Stimulated activated naive CD8-positive, alpha-beta T cell treated with anti-CD3 and anti-CD28 coated beads, Interleukin-15, Interleukin-2, amounts not matched to agents 100 ng/mL and 50 ng/mL, for 24 hours (primary cell): Measurements from ENCODE around the gene LATS2.

Experiments used
- H3K27ac Mint-ChIP-seq: one replicate; pipeline ENCODE4 v1.8.0; 2021; ENCODE audit warnings: mild to moderate bottlenecking, mixed read lengths
- H3K27me3 Mint-ChIP-seq: one replicate; pipeline ENCODE4 v1.8.0; 2021; ENCODE audit warnings: mixed read lengths
- H3K36me3 Mint-ChIP-seq: one replicate; pipeline ENCODE4 v1.8.0; 2021; ENCODE audit warnings: low read depth, mixed read lengths
- H3K4me1 Mint-ChIP-seq: one replicate; pipeline ENCODE4 v1.8.0; 2021; ENCODE audit warnings: low read depth, mixed read lengths
- H3K4me3 Mint-ChIP-seq: one replicate; pipeline ENCODE4 v1.8.0; 2021; ENCODE audit warnings: mild to moderate bottlenecking, mixed read lengths
- H3K9me3 Mint-ChIP-seq: one replicate; pipeline ENCODE4 v1.8.0; 2021; ENCODE audit warnings: mixed read lengths

The LATS2 gene

GRCh38 chr13:21045100-21045499 lies 16.3 kb downstream of the LATS2 start:
- no peak overlapping the region for H3K27ac Mint-ChIP-seq
- no peaks in the 10 kb centered on the region for H3K4me1 Mint-ChIP-seq
- no peaks in the 10 kb centered on the region for H3K9me3 Mint-ChIP-seq
- H3K36me3 Mint-ChIP-seq, result no peaks in the 10 kb centered on the region
- no peak overlapping the region for H3K4me3 Mint-ChIP-seq
- H3K27me3 Mint-ChIP-seq, result no peaks in the 10 kb centered on the region

DNA sequence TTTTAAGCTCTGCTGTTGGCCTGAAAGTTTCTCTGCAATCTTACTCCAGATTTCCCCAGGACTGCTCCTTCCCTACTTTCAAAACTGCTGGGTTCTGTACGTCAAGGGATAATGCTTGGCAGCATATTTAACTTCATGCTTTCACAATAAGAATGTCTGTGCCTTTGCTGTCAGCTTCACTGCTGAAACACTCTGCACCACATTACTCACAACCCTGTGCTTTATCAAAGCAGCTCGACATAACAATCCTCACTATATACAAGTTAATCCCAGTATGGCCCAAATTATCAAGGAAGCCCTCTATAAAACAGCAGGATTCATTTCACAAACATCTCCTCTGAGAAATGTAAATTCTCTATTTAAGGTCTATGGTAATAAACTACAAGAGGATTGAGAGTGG lies 17.5 kb downstream of the LATS2 start:
- Mint-ChIP-seq H3K27me3 (no peaks in the 10 kb centered on the region), H3K27ac (no peak overlapping the region), H3K4me3 (no peak overlapping the region), H3K4me1 (peaks cover 7% of the 10 kb centered on the region), H3K9me3 (no peaks in the 10 kb centered on the region), H3K36me3 (no peaks in the 10 kb centered on the region)

DNA sequence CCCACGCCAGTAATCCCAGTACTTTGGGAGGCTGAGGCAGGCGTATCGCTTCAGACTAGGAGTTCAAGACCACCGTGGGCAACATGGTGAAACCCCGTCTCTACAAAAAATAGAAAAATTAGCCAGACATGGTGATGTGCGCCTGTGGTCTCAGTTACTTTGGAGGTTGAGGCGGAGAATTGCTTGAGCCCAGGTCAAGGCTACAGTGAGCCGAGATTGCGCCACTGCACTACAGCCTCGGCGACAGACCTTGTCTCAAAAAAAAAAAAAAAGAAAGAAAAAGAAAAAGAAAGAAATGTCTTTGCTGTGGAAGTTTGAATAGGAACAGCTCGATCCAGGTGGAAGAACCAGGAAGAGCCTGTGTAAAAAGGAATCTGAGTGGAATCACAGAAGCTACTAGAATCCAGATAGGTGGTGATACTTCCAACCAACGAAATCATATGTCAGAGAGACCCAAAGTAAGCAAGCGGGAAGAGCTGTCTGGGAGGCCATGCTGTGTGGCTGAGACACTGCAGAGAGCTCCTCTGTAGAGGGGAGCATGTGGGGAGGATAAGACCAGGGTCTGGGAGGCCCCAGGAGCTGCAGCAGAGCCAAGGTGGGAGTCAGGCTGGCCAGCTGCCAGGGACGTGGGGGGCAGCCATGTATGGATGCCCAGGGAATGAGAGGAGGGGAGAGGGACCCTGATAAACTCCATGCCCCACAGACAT lies 21.1 kb downstream of the LATS2 start:
- Mint-ChIP-seq H3K9me3 (no peaks in the 10 kb centered on the region), H3K4me1 (peaks cover 9% of the 10 kb centered on the region), H3K4me3 (no peak overlapping the region), H3K27ac (no peak overlapping the region), H3K36me3 (no peaks in the 10 kb centered on the region), H3K27me3 (no peaks in the 10 kb centered on the region)

DNA sequence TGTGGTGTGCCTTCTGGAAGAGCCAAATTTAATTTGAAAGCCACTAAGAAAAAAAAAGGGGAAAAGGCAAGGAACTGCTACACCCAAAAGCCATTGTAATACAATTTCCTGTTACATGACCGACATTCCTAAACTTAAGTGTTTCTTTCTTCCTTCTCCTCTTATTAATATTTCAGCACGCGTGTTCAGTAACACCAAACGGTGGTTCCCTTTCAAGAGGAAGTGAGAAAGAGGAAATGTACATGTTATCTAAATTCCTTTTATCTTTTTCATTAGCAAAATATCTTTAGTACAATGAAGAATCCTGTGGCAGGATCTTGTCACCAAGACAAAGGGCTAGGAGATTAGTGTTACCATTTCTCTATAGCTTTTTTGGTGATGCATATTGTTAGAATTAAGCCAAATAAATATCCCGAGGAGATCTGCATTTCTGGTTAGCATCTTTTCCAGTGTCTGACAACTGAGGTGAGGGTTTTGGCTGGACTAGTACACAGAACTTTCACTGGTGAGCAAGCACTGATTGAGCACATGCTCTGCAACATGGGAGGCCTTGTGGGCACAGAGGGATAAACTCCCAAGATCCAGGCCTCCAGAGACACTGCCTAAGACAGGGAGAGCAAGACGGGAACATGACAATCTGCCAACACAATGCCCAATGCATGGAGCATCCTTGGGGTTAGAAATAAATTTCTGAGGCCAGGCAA lies 22.1 kb downstream of the LATS2 start:
- Mint-ChIP-seq H3K36me3 (no peaks in the 10 kb centered on the region), H3K4me3 (no peak overlapping the region), H3K27ac (peak overlapping the region; percentile 57), H3K27me3 (no peaks in the 10 kb centered on the region), H3K9me3 (no peaks in the 10 kb centered on the region), H3K4me1 (peaks cover 9% of the 10 kb centered on the region)

- H3K4me3 Mint-ChIP-seq, result no peak overlapping the region
- peaks cover 15% of the 10 kb centered on the region for H3K4me1 Mint-ChIP-seq
- H3K27ac Mint-ChIP-seq, result no peak overlapping the region
- no peaks in the 10 kb centered on the region for H3K9me3 Mint-ChIP-seq
- no peaks in the 10 kb centered on the region for H3K36me3 Mint-ChIP-seq
- no peaks in the 10 kb centered on the region for H3K27me3 Mint-ChIP-seq
These were observed 23.7 kb downstream of the LATS2 start for GRCh38 chr13:21037656-21038055.

DNA sequence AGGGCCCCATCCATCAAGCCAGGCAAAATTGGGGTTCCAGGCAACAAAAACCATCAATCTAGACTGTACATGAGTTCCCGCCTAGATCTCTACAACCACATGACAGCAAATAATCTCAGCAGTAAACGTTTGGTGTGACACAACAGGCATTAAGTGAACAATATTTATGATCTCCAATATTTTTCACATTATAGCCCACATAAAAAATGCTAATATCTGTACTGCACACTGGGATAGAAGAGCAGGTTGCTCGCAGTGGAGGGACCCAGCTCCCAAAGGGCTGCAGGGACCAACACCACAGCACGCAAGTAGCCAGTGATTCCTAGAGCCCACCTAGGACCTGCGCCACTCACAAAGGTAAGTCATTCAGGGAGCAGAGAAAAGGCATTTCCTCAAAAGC lies 25.9 kb downstream of the LATS2 start:
- Mint-ChIP-seq H3K4me1 (peaks cover 15% of the 10 kb centered on the region), H3K9me3 (no peaks in the 10 kb centered on the region), H3K27ac (no peak overlapping the region), H3K27me3 (no peaks in the 10 kb centered on the region), H3K4me3 (no peak overlapping the region), H3K36me3 (no peaks in the 10 kb centered on the region)

DNA sequence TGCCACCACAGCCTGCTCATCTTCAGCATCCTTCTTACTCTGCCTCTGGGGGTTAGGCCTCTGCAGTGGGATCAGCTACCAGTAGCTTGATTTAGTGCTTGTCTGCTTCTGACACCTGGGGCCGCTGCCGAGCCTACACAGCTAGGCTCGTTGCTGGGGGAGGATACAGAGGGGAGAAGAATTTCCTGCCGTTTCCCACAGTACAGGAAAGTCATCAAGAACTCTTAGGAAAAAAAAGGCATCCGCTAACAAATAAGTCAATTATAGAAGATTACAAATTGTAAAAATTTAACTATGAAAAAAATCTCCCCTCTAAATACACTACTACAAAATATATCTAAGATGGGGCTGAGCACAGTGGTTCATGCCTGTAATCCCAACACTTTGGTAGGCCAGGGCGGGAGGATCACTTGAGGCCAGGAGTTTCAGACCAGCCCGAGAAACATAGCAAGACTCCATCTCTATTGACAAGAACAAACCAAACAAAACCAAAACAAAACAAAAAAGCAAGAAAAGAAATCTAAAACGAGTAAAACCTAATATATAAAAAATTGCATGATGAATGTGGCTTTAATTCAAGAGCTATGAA lies 26.7 kb downstream of the LATS2 start:
- H3K27ac Mint-ChIP-seq, result no peak overlapping the region
- H3K4me1 Mint-ChIP-seq, result peaks cover 15% of the 10 kb centered on the region
- no peaks in the 10 kb centered on the region for H3K9me3 Mint-ChIP-seq
- no peaks in the 10 kb centered on the region for H3K36me3 Mint-ChIP-seq
- no peak overlapping the region for H3K4me3 Mint-ChIP-seq
- no peaks in the 10 kb centered on the region for H3K27me3 Mint-ChIP-seq

GRCh38 chr13:21033856-21034602 lies 27.4 kb downstream of the LATS2 start:
- Mint-ChIP-seq H3K9me3 (no peaks in the 10 kb centered on the region), H3K36me3 (no peaks in the 10 kb centered on the region), H3K27ac (no peak overlapping the region), H3K4me3 (no peak overlapping the region), H3K4me1 (peaks cover 9% of the 10 kb centered on the region), H3K27me3 (no peaks in the 10 kb centered on the region)

- peaks cover 5% of the 10 kb centered on the region for H3K4me1 Mint-ChIP-seq
- H3K27ac Mint-ChIP-seq, result peak overlapping the region; percentile 36
- H3K9me3 Mint-ChIP-seq, result no peaks in the 10 kb centered on the region
- no peaks in the 10 kb centered on the region for H3K27me3 Mint-ChIP-seq
- H3K36me3 Mint-ChIP-seq, result no peaks in the 10 kb centered on the region
- no peak overlapping the region for H3K4me3 Mint-ChIP-seq
These were observed 28.1 kb downstream of the LATS2 start for GRCh38 chr13:21033212-21033840.

GRCh38 chr13:21032656-21033055 lies 28.7 kb downstream of the LATS2 start:
- no peak overlapping the region for H3K27ac Mint-ChIP-seq
- no peaks in the 10 kb centered on the region for H3K9me3 Mint-ChIP-seq
- no peaks in the 10 kb centered on the region for H3K27me3 Mint-ChIP-seq
- H3K4me1 Mint-ChIP-seq, result peaks cover 5% of the 10 kb centered on the region
- no peaks in the 10 kb centered on the region for H3K36me3 Mint-ChIP-seq
- H3K4me3 Mint-ChIP-seq, result no peak overlapping the region

GRCh38 chr13:21031594-21032275 lies 29.7 kb downstream of the LATS2 start:
- Mint-ChIP-seq H3K4me3 (no peak overlapping the region), H3K27me3 (no peaks in the 10 kb centered on the region)

DNA sequence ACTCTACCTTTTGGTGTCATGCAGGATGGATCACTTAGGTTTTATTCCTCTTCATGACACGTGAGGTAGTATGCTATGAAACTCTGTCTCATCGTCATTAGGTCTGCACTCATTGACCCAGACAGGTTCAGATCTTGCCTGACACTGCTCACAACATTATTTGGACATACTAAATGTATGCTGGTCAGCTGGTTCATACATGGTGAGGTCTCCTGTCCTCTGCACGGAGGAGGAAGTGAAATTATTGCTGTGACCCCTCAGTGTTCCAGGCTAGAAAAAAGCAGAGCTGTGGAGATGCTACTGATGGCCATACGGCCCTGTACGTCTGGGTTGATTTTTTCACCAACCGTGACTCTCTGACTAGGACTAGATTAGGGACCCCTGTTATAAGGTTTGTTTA lies 35.8 kb downstream of the LATS2 start:
- Mint-ChIP-seq H3K27me3 (no peaks in the 10 kb centered on the region), H3K4me3 (no peak overlapping the region), H3K36me3 (no peaks in the 10 kb centered on the region), H3K4me1 (no peaks in the 10 kb centered on the region), H3K27ac (no peak overlapping the region), H3K9me3 (no peaks in the 10 kb centered on the region)

More at GRCh38 chr13:21031594-21032275, 29.7 kb downstream of the LATS2 start:
- H3K27ac Mint-ChIP-seq, result no peak overlapping the region
- H3K4me1 Mint-ChIP-seq, result peaks cover 5% of the 10 kb centered on the region
- H3K9me3 Mint-ChIP-seq, result no peaks in the 10 kb centered on the region
- no peaks in the 10 kb centered on the region for H3K36me3 Mint-ChIP-seq

DNA sequence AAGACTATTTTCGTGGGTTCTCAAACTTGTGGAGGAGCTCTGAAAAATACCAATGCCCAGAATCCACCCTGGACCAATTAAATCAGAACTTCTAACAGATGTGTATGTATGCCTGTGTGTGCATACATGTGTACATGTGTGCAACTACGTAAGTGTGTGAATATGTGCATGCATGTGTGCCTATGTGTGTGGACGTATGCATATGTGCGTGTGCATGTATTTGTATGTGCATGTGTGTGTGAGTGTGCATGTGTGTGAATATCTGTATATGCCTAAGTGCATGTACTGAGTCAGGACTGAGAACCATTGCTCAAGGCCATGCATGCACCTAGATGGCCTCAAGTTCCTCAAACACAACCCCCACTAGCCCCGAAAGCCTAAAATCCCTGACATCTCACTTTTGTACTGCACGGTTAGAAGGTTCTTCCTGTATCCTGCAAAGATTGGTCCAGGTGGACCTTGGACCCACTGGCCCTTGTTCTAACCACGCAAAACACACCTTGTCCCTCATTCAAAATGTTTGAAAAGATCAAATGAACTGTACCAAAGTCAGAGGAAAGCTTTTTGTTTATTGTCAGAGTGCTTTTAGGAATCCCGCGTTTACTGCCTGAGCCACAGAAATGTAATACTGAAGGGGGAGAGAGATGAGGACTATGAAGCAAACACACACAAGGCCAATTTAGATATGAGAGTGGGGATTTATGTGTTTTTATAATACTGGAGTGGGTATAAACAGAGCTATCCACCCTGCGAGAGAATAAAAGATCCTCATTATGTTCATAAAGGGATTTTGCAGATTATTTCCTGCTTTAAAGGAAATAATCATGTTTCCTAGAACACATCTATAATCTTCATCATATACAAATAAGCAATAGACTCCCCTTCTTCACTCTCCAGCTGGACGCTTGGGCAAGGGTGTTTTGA lies 39.1 kb downstream of the LATS2 start:
- peaks cover 11% of the 10 kb centered on the region for H3K4me1 Mint-ChIP-seq
- H3K4me3 Mint-ChIP-seq, result no peak overlapping the region
- no peaks in the 10 kb centered on the region for H3K27me3 Mint-ChIP-seq
- H3K36me3 Mint-ChIP-seq, result no peaks in the 10 kb centered on the region
- no peaks in the 10 kb centered on the region for H3K9me3 Mint-ChIP-seq
- no peak overlapping the region for H3K27ac Mint-ChIP-seq
